OCI-LY7 (cell line): Measurements from ENCODE around the gene KRT6A.

Source experiments
- EZH2phosphoT487 ChIP-seq: fragments of 200-600 bp; sonication (generic); IDR thresholded peaks from 2 replicates; pipeline ENCODE4 v1.6.1; 2018; ENCODE audit warnings: low read depth, borderline replicate concordance, mild to moderate bottlenecking, mixed run types, antibody characterized with exemption, low read length, moderate library complexity, mixed read lengths
- TF ChIP-seq, protein P1 (sequence below): fragments of 200-600 bp; sonication (generic); conservative IDR thresholded peaks from 2 replicates; pipeline ENCODE4 v1.5.1; 2014; ENCODE audit warnings: mild to moderate bottlenecking, antibody characterized with exemption, low read length, moderate library complexity, mixed read lengths

DNA sequence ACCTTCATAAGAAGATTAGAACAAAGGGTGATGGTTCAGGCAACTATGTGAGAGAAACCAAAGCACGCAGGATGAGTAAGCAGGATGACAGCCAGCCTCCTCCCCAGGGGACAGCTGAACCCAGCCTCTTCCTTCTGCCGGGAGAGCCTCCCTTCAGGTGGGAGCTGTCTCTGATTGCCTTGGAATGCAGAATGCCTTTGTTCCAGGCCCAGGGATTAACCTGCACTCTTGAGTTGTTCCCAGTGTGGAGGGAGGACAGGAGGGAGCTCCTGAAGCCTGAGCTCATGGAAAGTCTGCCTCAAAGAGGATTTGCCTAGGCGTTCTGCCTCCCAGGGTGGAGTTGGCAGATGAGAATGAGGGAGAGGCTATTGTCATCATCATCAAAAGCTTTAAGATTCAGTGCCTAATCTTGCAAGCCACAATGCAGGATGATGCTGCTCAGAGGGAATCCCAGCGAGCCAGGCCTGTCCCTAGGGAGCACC lies 3.6 kb upstream of the KRT6A start:
- TF ChIP-seq, protein P1, sequence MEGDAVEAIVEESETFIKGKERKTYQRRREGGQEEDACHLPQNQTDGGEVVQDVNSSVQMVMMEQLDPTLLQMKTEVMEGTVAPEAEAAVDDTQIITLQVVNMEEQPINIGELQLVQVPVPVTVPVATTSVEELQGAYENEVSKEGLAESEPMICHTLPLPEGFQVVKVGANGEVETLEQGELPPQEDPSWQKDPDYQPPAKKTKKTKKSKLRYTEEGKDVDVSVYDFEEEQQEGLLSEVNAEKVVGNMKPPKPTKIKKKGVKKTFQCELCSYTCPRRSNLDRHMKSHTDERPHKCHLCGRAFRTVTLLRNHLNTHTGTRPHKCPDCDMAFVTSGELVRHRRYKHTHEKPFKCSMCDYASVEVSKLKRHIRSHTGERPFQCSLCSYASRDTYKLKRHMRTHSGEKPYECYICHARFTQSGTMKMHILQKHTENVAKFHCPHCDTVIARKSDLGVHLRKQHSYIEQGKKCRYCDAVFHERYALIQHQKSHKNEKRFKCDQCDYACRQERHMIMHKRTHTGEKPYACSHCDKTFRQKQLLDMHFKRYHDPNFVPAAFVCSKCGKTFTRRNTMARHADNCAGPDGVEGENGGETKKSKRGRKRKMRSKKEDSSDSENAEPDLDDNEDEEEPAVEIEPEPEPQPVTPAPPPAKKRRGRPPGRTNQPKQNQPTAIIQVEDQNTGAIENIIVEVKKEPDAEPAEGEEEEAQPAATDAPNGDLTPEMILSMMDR = no peak
- TF ChIP-seq EZH2phosphoT487 = no peak
